Vagina (tissue), 2 donors: ENCODE measurements around the gene CS. TPM values are rescaled to one million over a fixed set of nuclear protein-coding genes. Genes with fewer than 3 reads are reported as not detected.
"Not testable (repeated sequence)": the region's sequence is repeated elsewhere in the genome, so short reads cannot be mapped to it uniquely, and the experiment has no call there.

ENCODE experiments used
- DNase-seq, 2 donors: peaks; one replicate each; pipeline ENCODE4 v3.0.0-alpha.2; 2017; ENCODE audit errors: extremely low spot score in 2 of 2
- H3K27ac ChIP-seq: fragments of 200-600 bp; sonication (generic); one replicate; pipeline ENCODE4 v1.5.1; 2019
- H3K27me3 ChIP-seq: fragments of 200-600 bp; sonication (generic); one replicate; pipeline ENCODE4 v1.5.1; 2019
- H3K36me3 ChIP-seq, 2 donors: fragments of 200-600 bp; sonication (generic); one replicate each; pipeline ENCODE4 v1.5.1; 2017 to 2019
- H3K4me1 ChIP-seq: fragments of 200-600 bp; sonication (generic); one replicate; pipeline ENCODE4 v1.5.1; 2019
- H3K4me3 ChIP-seq, 2 donors: fragments of 200-600 bp; sonication (generic); 1 replicate in 1 of 2; 2 replicates in 1 of 2; pipeline ENCODE4 v1.5.1; 2016 to 2019
- H3K9me3 ChIP-seq: fragments of 200-600 bp; sonication (generic); one replicate; pipeline ENCODE4 v1.5.1; 2019
- POLR2A ChIP-seq, 2 donors: fragments of 450-650 bp; IDR thresholded peaks; one replicate each; pipeline ENCODE4 v1.6.1; 2017; ENCODE audit warnings: antibody characterized with exemption in 2 of 2, mild to moderate bottlenecking in 2 of 2, moderate library complexity in 2 of 2
- POLR2AphosphoS5 ChIP-seq, 2 donors: sonication (generic); formaldehyde crosslinking; IDR thresholded peaks; one replicate each; pipeline ENCODE4 v1.9.0; 2017; ENCODE audit warnings: antibody characterized with exemption in 2 of 2, mild to moderate bottlenecking in 2 of 2, low read depth in 1 of 2; ENCODE audit not compliant: insufficient read depth in 1 of 2
- intact Hi-C: fragments of 100-400 bp; cut with DNase I; formaldehyde crosslinking; loops from one replicate; pipeline ENCODE4 v1.15.1; 2023
- total RNA-seq: library from RNA; depleted of rRNA; stranded (reverse); fragments of >200 nt; gene quantifications from one replicate; pipeline ENCODE4 v1.2.3, GENCODE V29; 2016
- TF ChIP-seq, protein P1 (sequence below), 3 experiments: fragments of 450-650 bp in 2 of 3; fragments of 200-600 bp in 1 of 3; sonication (generic) in 1 of 3; IDR thresholded peaks; one replicate each; pipeline ENCODE4 v1.5.1; 2017 to 2019; ENCODE audit warnings: antibody characterized with exemption in 3 of 3, mild to moderate bottlenecking in 2 of 3, moderate library complexity in 2 of 3

The CS gene
- total RNA-seq, 1 donor from 2014 or later: 140 TPM

GRCh38 chr12:56288705-56289387 lies 11.3 kb downstream of the CS start:
- Histone ChIP-seq H3K27me3 (no peaks in the 10 kb centered on the region), H3K9me3 (no peaks in the 10 kb centered on the region), H3K4me1 (peaks cover 37% of the 10 kb centered on the region), H3K27ac (no peak overlapping the region), H3K36me3 (peaks cover 0 to 12% of the 10 kb centered on the region in 2 donors), H3K4me3 (no peak overlapping the region)
- TF ChIP-seq, protein P1, sequence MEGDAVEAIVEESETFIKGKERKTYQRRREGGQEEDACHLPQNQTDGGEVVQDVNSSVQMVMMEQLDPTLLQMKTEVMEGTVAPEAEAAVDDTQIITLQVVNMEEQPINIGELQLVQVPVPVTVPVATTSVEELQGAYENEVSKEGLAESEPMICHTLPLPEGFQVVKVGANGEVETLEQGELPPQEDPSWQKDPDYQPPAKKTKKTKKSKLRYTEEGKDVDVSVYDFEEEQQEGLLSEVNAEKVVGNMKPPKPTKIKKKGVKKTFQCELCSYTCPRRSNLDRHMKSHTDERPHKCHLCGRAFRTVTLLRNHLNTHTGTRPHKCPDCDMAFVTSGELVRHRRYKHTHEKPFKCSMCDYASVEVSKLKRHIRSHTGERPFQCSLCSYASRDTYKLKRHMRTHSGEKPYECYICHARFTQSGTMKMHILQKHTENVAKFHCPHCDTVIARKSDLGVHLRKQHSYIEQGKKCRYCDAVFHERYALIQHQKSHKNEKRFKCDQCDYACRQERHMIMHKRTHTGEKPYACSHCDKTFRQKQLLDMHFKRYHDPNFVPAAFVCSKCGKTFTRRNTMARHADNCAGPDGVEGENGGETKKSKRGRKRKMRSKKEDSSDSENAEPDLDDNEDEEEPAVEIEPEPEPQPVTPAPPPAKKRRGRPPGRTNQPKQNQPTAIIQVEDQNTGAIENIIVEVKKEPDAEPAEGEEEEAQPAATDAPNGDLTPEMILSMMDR (IDR thresholded peaks at IDR 0.05): no peak
- TF ChIP-seq POLR2A (IDR thresholded peaks at IDR 0.05) (no peak), POLR2AphosphoS5 (IDR thresholded peaks at IDR 0.05; ENCODE audit: insufficient read depth in 1 of 2, low read depth in 1 of 2) (no peak)
- no peak for DNase-seq
- intact Hi-C loops: no loop called here

DNA sequence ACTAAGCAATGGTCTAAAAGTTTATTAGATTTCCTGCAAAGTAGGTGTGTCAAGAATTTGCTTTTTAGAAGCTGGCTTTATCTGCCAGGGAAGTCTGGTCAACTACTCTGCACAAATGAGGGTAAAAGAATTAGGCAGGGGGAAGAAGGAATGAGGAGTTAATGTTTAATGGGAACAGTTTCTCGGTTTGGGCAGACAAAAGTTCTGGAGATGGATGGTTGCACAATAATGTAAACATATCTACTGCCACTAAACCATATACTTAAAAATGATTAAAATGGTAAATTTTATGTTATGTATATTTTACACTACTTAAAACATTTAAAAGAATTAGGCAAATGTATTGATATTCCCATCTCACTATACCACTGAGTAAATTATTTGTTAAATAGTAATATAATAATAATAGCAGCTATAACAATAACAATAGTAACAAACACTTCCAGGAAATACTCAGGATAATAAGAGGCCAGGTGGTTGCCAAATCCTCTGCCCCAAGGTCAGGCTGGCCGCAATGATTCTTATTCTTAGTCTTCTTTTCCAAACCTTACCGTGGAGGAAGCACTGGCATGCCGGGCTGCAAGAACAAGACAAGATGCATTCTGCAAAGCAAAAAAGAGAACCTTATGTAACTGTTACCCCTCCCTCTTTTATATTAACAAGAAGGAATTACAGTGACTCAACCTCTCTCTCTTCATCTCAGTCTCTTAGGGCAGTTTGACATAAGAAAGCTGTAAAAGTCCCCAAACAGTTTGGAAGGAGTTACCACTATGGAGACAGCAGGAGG lies 13.9 kb downstream of the CS start:
- DNase-seq: no peak
- peak overlapping the region; percentile 24 for H3K27ac ChIP-seq
- H3K4me3 ChIP-seq: no peak overlapping the region
- H3K36me3 ChIP-seq: peaks cover 0 to 38% of the 10 kb centered on the region in 2 donors
- no peaks in the 10 kb centered on the region for H3K27me3 ChIP-seq
- intact Hi-C loops: no loop called here
- TF ChIP-seq, protein P1 (IDR thresholded peaks at IDR 0.05): no peak
- TF ChIP-seq POLR2AphosphoS5 (IDR thresholded peaks at IDR 0.05; ENCODE audit: insufficient read depth in 1 of 2, low read depth in 1 of 2) (no peak), POLR2A (IDR thresholded peaks at IDR 0.05) (no peak)
- H3K4me1 ChIP-seq: peaks cover 17% of the 10 kb centered on the region
- no peaks in the 10 kb centered on the region for H3K9me3 ChIP-seq

- H3K27ac ChIP-seq, H3K9me3 ChIP-seq, H3K4me3 ChIP-seq, DNase-seq, H3K27me3 ChIP-seq, intact Hi-C loops: not testable (repeated sequence)
- peaks cover 17% of the 10 kb centered on the region for H3K4me1 ChIP-seq
- peaks cover 0 to 58% of the 10 kb centered on the region in 2 donors for H3K36me3 ChIP-seq
These were observed 15.9 kb downstream of the CS start for GRCh38 chr12:56284263-56284662.

DNA sequence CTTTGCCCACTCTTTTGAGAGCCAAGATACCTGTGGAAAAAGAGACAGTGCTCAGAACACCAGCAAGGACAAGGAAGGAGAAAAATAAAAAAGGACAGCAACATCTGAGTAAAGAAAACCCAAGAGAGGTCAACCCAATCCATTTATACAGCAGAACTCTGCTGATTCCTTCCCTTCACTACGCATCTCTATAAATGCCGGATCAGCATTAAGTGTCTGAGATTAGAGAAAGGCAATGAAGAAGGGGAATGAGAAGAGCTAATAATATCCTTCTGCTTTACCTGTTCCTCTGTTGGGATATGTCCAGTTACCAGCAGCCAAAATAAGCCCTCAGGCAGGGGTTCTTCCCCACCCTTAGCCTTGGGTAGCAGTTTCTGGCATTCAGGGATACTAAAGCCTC lies 17.6 kb downstream of the CS start:
- Histone ChIP-seq H3K27me3 (no peaks in the 10 kb centered on the region), H3K27ac (no peak overlapping the region), H3K9me3 (no peaks in the 10 kb centered on the region), H3K4me3 (no peak overlapping the region), H3K36me3 (peaks cover 0 to 75% of the 10 kb centered on the region in 2 donors), H3K4me1 (peaks cover 13% of the 10 kb centered on the region)
- no peak for DNase-seq
- intact Hi-C loops: no loop called here
- TF ChIP-seq, protein P1 (IDR thresholded peaks at IDR 0.05): no peak
- no peak for TF ChIP-seq POLR2AphosphoS5 (IDR thresholded peaks at IDR 0.05; ENCODE audit: insufficient read depth in 1 of 2, low read depth in 1 of 2)
- TF ChIP-seq POLR2A (IDR thresholded peaks at IDR 0.05): no peak

- peaks cover 0 to 76% of the 10 kb centered on the region in 2 donors for H3K36me3 ChIP-seq
- intact Hi-C loops: no loop called here
These were observed 18.1 kb downstream of the CS start for GRCh38 chr12:56282030-56282429.

More at GRCh38 chr12:56282030-56282429, 18.1 kb downstream of the CS start:
- DNase-seq: no peak
- no peaks in the 10 kb centered on the region for H3K27me3 ChIP-seq
- peaks cover 8% of the 10 kb centered on the region for H3K4me1 ChIP-seq
- no peak overlapping the region for H3K4me3 ChIP-seq
- H3K9me3 ChIP-seq: no peaks in the 10 kb centered on the region
- no peak overlapping the region for H3K27ac ChIP-seq
- TF ChIP-seq, protein P1 (IDR thresholded peaks at IDR 0.05): no peak
- TF ChIP-seq POLR2AphosphoS5 (IDR thresholded peaks at IDR 0.05; ENCODE audit: insufficient read depth in 1 of 2, low read depth in 1 of 2): no peak
- no peak for TF ChIP-seq POLR2A (IDR thresholded peaks at IDR 0.05)
